Vagina (tissue), 2 donors: Measurements from ENCODE around the gene RRAS2.

ENCODE experiments used
- CTCF ChIP-seq, 3 experiments: fragments of 450-650 bp in 2 of 3; fragments of 200-600 bp in 1 of 3; sonication (generic) in 1 of 3; IDR thresholded peaks; one replicate each; pipeline ENCODE4 v1.5.1; 2017 to 2019; ENCODE audit warnings: antibody characterized with exemption in 3 of 3, mild to moderate bottlenecking in 2 of 3, moderate library complexity in 2 of 3
- POLR2AphosphoS5 ChIP-seq, 2 donors: sonication (generic); formaldehyde crosslinking; IDR thresholded peaks; one replicate each; pipeline ENCODE4 v1.9.0; 2017; ENCODE audit warnings: antibody characterized with exemption in 2 of 2, mild to moderate bottlenecking in 2 of 2, low read depth in 1 of 2; ENCODE audit not compliant: insufficient read depth in 1 of 2

- TF ChIP-seq CTCF (IDR thresholded peaks at IDR 0.05) (no peak), POLR2AphosphoS5 (IDR thresholded peaks at IDR 0.05; ENCODE audit: insufficient read depth in 1 of 2, low read depth in 1 of 2) (no peak)
These were observed 17.0 kb downstream of the RRAS2 start for GRCh38 chr11:14341968-14342367.
